ENCODE measurements around the gene OSBPL6. TPM values are rescaled to one million over a fixed set of nuclear protein-coding genes. Genes with fewer than 3 reads are reported as not detected.

OSBPL6 gene
- total RNA-seq, 1 experiment from 2014 or later: 4.6 TPM

DNA sequence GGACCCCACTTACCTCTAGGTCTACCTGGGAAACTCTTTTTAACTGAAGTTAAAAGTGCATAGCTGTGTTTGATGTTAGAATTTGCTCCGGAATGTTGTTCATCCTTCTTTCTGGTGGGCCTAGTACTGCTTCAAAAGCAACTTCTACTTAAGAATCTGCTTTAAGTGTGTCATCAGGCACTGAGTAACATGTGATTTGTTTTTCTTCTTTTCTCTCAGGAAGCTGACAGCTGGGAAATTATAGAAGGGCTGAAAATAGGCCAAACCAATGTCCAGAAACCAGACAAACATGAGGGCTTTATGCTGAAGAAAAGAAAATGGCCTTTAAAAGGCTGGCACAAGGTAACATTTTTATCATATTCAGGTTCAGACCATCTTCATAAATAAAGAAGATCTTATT is 133.7 kb downstream of the OSBPL6 start:
- no peaks in the 10 kb centered on the region for H3K36me3 Mint-ChIP-seq (ENCODE audit: insufficient read depth in 1 of 3, low read depth in 3 of 3)
- H3K23me2 ChIP-seq (ENCODE audit: insufficient read length, low read depth, low read length, poor library complexity, severe bottlenecking): no peaks in the 10 kb centered on the region

More for the DNA sequence above, 133.7 kb downstream of the OSBPL6 start:
- Histone ChIP-seq H2BK15ac (ENCODE audit: low read depth, low read length) (no peak overlapping the region), H3K9ac (ENCODE audit: extremely low read depth, insufficient read length, low read length) (no peak overlapping the region), H3K4me2 (ENCODE audit: insufficient read depth, insufficient read length, low read length) (no peak overlapping the region), H3K79me2 (ENCODE audit: insufficient read depth, low read length) (no peaks in the 10 kb centered on the region), H3K9me3 (ENCODE audit: control insufficient read depth, low read depth, low read length) (no peaks in the 10 kb centered on the region), H2BK20ac (ENCODE audit: low read depth, low read length, poor library complexity, severe bottlenecking) (no peak overlapping the region), H3K27ac (ENCODE audit: insufficient read length, low read depth, low read length) (no peak overlapping the region), H2AFZ (ENCODE audit: low read length) (no peak overlapping the region), H3K23ac (ENCODE audit: insufficient read length, low read depth, low read length) (no peak overlapping the region), H3K56ac (ENCODE audit: insufficient read length, low read depth, low read length) (no peak overlapping the region), H3K79me1 (ENCODE audit: insufficient read depth, low read depth, low read length, poor library complexity, severe bottlenecking) (no peaks in the 10 kb centered on the region), H3K4me1 (ENCODE audit: insufficient read depth, low read length) (no peaks in the 10 kb centered on the region), H2AK5ac (ENCODE audit: insufficient read length, low read length) (no peak overlapping the region), H4K8ac (replicated peaks; ENCODE audit: insufficient read length, low read depth, low read length) (no peak overlapping the region), H4K20me1 (ENCODE audit: control insufficient read depth, insufficient read depth, insufficient read length) (no peaks in the 10 kb centered on the region), H3K4ac (ENCODE audit: low read depth, low read length) (no peak overlapping the region), H3K27me3 (ENCODE audit: insufficient read depth, low read length) (no peaks in the 10 kb centered on the region), H4K5ac (ENCODE audit: insufficient read length, low read depth, low read length) (no peak overlapping the region), H4K91ac (ENCODE audit: insufficient read length, low read depth, low read length) (no peak overlapping the region), H3T11ph (ENCODE audit: low read length) (no peak overlapping the region), H3K18ac (ENCODE audit: insufficient read length, low read depth, low read length) (no peak overlapping the region), H2BK120ac (ENCODE audit: low read depth, low read length, poor library complexity, severe bottlenecking) (no peak overlapping the region), H2BK12ac (ENCODE audit: insufficient read length, low read depth, low read length) (no peak overlapping the region), H3K14ac (ENCODE audit: insufficient read depth, low read length) (no peak overlapping the region), H2BK5ac (ENCODE audit: insufficient read length, low read length) (no peak overlapping the region)
- no peak for DNase-seq
- TF ChIP-seq, protein P1, sequence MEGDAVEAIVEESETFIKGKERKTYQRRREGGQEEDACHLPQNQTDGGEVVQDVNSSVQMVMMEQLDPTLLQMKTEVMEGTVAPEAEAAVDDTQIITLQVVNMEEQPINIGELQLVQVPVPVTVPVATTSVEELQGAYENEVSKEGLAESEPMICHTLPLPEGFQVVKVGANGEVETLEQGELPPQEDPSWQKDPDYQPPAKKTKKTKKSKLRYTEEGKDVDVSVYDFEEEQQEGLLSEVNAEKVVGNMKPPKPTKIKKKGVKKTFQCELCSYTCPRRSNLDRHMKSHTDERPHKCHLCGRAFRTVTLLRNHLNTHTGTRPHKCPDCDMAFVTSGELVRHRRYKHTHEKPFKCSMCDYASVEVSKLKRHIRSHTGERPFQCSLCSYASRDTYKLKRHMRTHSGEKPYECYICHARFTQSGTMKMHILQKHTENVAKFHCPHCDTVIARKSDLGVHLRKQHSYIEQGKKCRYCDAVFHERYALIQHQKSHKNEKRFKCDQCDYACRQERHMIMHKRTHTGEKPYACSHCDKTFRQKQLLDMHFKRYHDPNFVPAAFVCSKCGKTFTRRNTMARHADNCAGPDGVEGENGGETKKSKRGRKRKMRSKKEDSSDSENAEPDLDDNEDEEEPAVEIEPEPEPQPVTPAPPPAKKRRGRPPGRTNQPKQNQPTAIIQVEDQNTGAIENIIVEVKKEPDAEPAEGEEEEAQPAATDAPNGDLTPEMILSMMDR (conservative IDR thresholded peaks at IDR 0.05): no peak
- Mint-ChIP-seq H3K9me3 (no peaks in the 10 kb centered on the region), H3K4me1 (no peaks in the 10 kb centered on the region), H3K4me3 (no peak overlapping the region), H3K27me3 (ENCODE audit: low read depth) (no peaks in the 10 kb centered on the region), H3K27ac (no peak overlapping the region)
- WGBS (ENCODE audit: extremely low coverage, insufficient read length, low lambda C conversion rate): no CpG with 5 or more reads among the region's 1 CpG

All from H9 (cell line).